A549 (cell line): Measurements from ENCODE around the gene KCNK3. TPM values are rescaled to one million over a fixed set of nuclear protein-coding genes. Genes with fewer than 3 reads are reported as not detected.

Source experiments
- ATAC-seq, 2 experiments: fragments of 200-7000 bp in 1 of 2; fragments of >200 bp in 1 of 2; cut with Nextera tagmentation in 1 of 2; cut with Tn5 transposase in 1 of 2; 3 replicates each; pipeline versions ENCODE4 v1.8.0 to v1.9.1; 2018 to 2020; ENCODE audit warnings: mild to moderate bottlenecking in 1 of 2, moderate library complexity in 1 of 2
- CTCF ChIA-PET: fragments of 300-600 bp; sonication (Branson Sonifier 250); formaldehyde crosslinking; extraction: SDS; loops from one replicate; lab custom pipeline; 2021; ENCODE audit warnings: antibody characterized with exemption, inconsistent platforms; lab: Yijun Ruan, JAX
- POLR2A ChIA-PET: fragments of 350-600 bp; formaldehyde crosslinking; extraction: SDS; loops from one replicate; lab custom pipeline; 2021; ENCODE audit warnings: antibody characterized with exemption, inconsistent platforms; lab: Yijun Ruan, JAX
- DNase-seq, 2 experiments: peaks; one replicate each; pipeline versions ENCODE4 v3.0.0 to v3.0.0-alpha.2; 2011 to 2016; ENCODE audit warnings: low read depth in 1 of 2, low spot score in 1 of 2
- FAIRE-seq: peaks from 2 replicates; lab custom pipeline; 2011; peaks lifted over from hg19 to GRCh38; lab: Jason Lieb, UNC
- H3K27ac ChIP-seq, 2 experiments: fragments of >200 bp; sonication (Bioruptor Twin); formaldehyde crosslinking; 3 replicates each; pipeline ENCODE4 v1.5.1; 2016 to 2017
- H3K4me1 ChIP-seq: fragments of >200 bp; sonication (Bioruptor Twin); formaldehyde crosslinking; 3 replicates; pipeline ENCODE4 v1.6.1; 2016
- H3K4me2 ChIP-seq: fragments of >200 bp; sonication (Bioruptor Twin); formaldehyde crosslinking; 3 replicates; pipeline ENCODE4 v1.6.1; 2016
- H3K4me3 ChIP-seq: fragments of >200 bp; sonication (Bioruptor Twin); formaldehyde crosslinking; 3 replicates; pipeline ENCODE4 v1.5.1; 2016
- H3K9me3 ChIP-seq: fragments of >200 bp; sonication (Bioruptor Twin); formaldehyde crosslinking; 3 replicates; pipeline ENCODE4 v1.6.1; 2016
- CEBPB ChIP-seq, 2 experiments: fragments of >200 bp in 1 of 2; sonication (Bioruptor Twin) in 1 of 2; formaldehyde crosslinking in 1 of 2; IDR thresholded peaks; 2 replicates each; pipeline ENCODE4 v1.6.1; 2012 to 2016
- CHD4 ChIP-seq: fragments of 200-600 bp; sonication (generic); IDR thresholded peaks from 2 replicates; pipeline ENCODE4 v1.6.1; 2016; ENCODE audit warnings: antibody characterized with exemption, mild to moderate bottlenecking, borderline replicate concordance
- EHF ChIP-seq: fragments of 250-450 bp; sonication (Bioruptor Pico); IDR thresholded peaks from 2 replicates; pipeline ENCODE4 v1.5.0; 2020; ENCODE audit warnings: mild to moderate bottlenecking
- EHMT2 ChIP-seq: fragments of 200-600 bp; sonication (generic); IDR thresholded peaks from 2 replicates; pipeline ENCODE4 v1.6.1; 2016; ENCODE audit warnings: antibody characterized with exemption, low read depth, mild to moderate bottlenecking, moderate library complexity
- EP300 ChIP-seq, 2 experiments: fragments of >200 bp; sonication (Bioruptor Twin); formaldehyde crosslinking; IDR thresholded peaks; 2 replicates in 1 of 2; 3 replicates in 1 of 2; pipeline ENCODE4 v1.6.1; 2016 to 2017
- FOSB ChIP-seq: fragments of 250-450 bp; sonication (Bioruptor Pico); IDR thresholded peaks from 2 replicates; pipeline ENCODE4 v1.5.0; 2020; ENCODE audit warnings: mild to moderate bottlenecking, moderate library complexity
- FOSL2 ChIP-seq, 2 experiments: fragments of 450-650 bp in 1 of 2; fragments of >200 bp in 1 of 2; sonication (Bioruptor Twin) in 1 of 2; formaldehyde crosslinking; IDR thresholded peaks; 2 replicates each; pipeline versions ENCODE4 v1.5.0 to v1.6.1; 2016 to 2020; ENCODE audit warnings: mild to moderate bottlenecking in 1 of 2, moderate library complexity in 1 of 2
- GATA3 ChIP-seq: IDR thresholded peaks from 2 replicates; pipeline ENCODE4 v1.6.1; 2012; ENCODE audit warnings: borderline replicate concordance
- HEYL ChIP-seq: fragments of 250-450 bp; sonication (Bioruptor Pico); IDR thresholded peaks from 2 replicates; pipeline ENCODE4 v1.8.0; 2021; ENCODE audit warnings: mild to moderate bottlenecking, moderate library complexity
- HOXB13 ChIP-seq: fragments of 250-450 bp; sonication (Bioruptor Pico); IDR thresholded peaks from 2 replicates; pipeline ENCODE4 v1.5.0; 2020; ENCODE audit warnings: low read depth, mild to moderate bottlenecking, moderate library complexity
- HOXB5 ChIP-seq: fragments of 250-450 bp; sonication (Bioruptor Pico); IDR thresholded peaks from 2 replicates; pipeline ENCODE4 v1.5.0; 2020; ENCODE audit warnings: mild to moderate bottlenecking, moderate library complexity
- JUN ChIP-seq, 2 experiments: fragments of >200 bp; sonication (Bioruptor Twin); formaldehyde crosslinking; IDR thresholded peaks; 2 replicates in 1 of 2; 3 replicates in 1 of 2; pipeline ENCODE4 v1.6.1; 2016 to 2017
- JUNB ChIP-seq: fragments of >200 bp; sonication (Bioruptor Twin); formaldehyde crosslinking; IDR thresholded peaks from 2 replicates; pipeline ENCODE4 v1.6.1; 2016
- KDM5A ChIP-seq: fragments of 200-600 bp; sonication (generic); IDR thresholded peaks from 2 replicates; pipeline ENCODE4 v1.6.1; 2016; ENCODE audit warnings: antibody characterized with exemption, mild to moderate bottlenecking
- MAFK ChIP-seq: fragments of 450-650 bp; IDR thresholded peaks from 2 replicates; pipeline ENCODE4 v1.6.1; 2014; ENCODE audit not compliant: partially characterized antibody
- MAZ ChIP-seq: fragments of 150-350 bp; IDR thresholded peaks from 2 replicates; pipeline ENCODE4 v1.6.1; 2014; ENCODE audit warnings: antibody characterized with exemption, low read depth, low read length, borderline replicate concordance
- MYC ChIP-seq: IDR thresholded peaks from 2 replicates; pipeline ENCODE4 v1.6.1; 2012; ENCODE audit warnings: mild to moderate bottlenecking, inconsistent platforms, low read length, improper control_type of control experiment, borderline replicate concordance
- NFE2L2 ChIP-seq: fragments of 150-350 bp; conservative IDR thresholded peaks from 2 replicates; pipeline ENCODE4 v1.6.1; 2014; ENCODE audit warnings: low read length
- POLR2A ChIP-seq: IDR thresholded peaks from 2 replicates; pipeline ENCODE4 v1.6.1; 2012; ENCODE audit warnings: mild to moderate bottlenecking, low read length
- RAD21 ChIP-seq, 2 experiments: fragments of >200 bp in 1 of 2; sonication (Bioruptor Twin) in 1 of 2; formaldehyde crosslinking in 1 of 2; IDR thresholded peaks in 1 of 2; conservative IDR thresholded peaks in 1 of 2; 2 replicates in 1 of 2; 3 replicates in 1 of 2; pipeline ENCODE4 v1.6.1; 2012 to 2018; ENCODE audit warnings: inconsistent platforms in 1 of 2
- TP53 ChIP-seq: fragments of 250-450 bp; sonication (Bioruptor Pico); IDR thresholded peaks from 2 replicates; pipeline ENCODE4 v1.5.0; 2021; ENCODE audit warnings: mild to moderate bottlenecking, moderate library complexity
- ZFP36 ChIP-seq: fragments of 450-650 bp; IDR thresholded peaks from 2 replicates; pipeline ENCODE4 v1.6.1; 2014; ENCODE audit warnings: borderline replicate concordance; ENCODE audit not compliant: partially characterized antibody
- ZSCAN20 ChIP-seq: fragments of 250-450 bp; sonication (Bioruptor Pico); IDR thresholded peaks from 2 replicates; pipeline ENCODE4 v1.8.0; 2022; ENCODE audit warnings: mild to moderate bottlenecking, moderate library complexity
- WGBS: methylation state at CpG from one replicate; pipeline ENCODE4 v1.1.6; 2017; ENCODE audit errors: missing lambda C conversion rate; 5-methylcytosine and 5-hydroxymethylcytosine counted together
- polyA plus RNA-seq, 4 experiments: library from polyadenylated mRNA; depleted of rRNA in 3 of 4; stranded (reverse); fragments of >200 nt; fragmentation: RNase III in 1 of 4; extraction: RNeasy Plus Mini Kit Qiagen cat#74134 plus additional on column Dnase treatment in 1 of 4; gene quantifications; 2 replicates in 3 of 4; 3 replicates in 1 of 4; pipeline ENCODE4 v1.2.3, GENCODE V29; 2011 to 2017
- TF ChIP-seq, protein P1 (sequence below): fragments of >200 bp; sonication (Bioruptor Twin); formaldehyde crosslinking; IDR thresholded peaks from 3 replicates; pipeline ENCODE4 v1.5.1; 2016
- TF ChIP-seq, protein P2 (sequence below): fragments of 150-350 bp; IDR thresholded peaks from 2 replicates; pipeline ENCODE4 v1.6.1; 2014; ENCODE audit warnings: low read depth, mild to moderate bottlenecking, low read length
- TF ChIP-seq, protein P3 (sequence below): fragments of >200 bp; sonication (Bioruptor Twin); formaldehyde crosslinking; IDR thresholded peaks from 3 replicates; pipeline ENCODE4 v1.6.1; 2016
- TF ChIP-seq, protein P4 (sequence below): fragments of 450-650 bp; IDR thresholded peaks from 2 replicates; pipeline ENCODE4 v1.6.1; 2014; ENCODE audit warnings: antibody characterized with exemption
- TF ChIP-seq, protein P5 (sequence below): fragments of 250-450 bp; sonication (Bioruptor Pico); IDR thresholded peaks from 2 replicates; pipeline ENCODE4 v1.5.0; 2020; ENCODE audit warnings: low read depth, mild to moderate bottlenecking, moderate library complexity
- TF ChIP-seq, protein P6 (sequence below): fragments of 250-450 bp; sonication (Bioruptor Pico); IDR thresholded peaks from 2 replicates; pipeline ENCODE4 v1.5.0; 2021; ENCODE audit warnings: mild to moderate bottlenecking, moderate library complexity, borderline replicate concordance
- TF ChIP-seq, protein P7 (sequence below): IDR thresholded peaks from 2 replicates; pipeline ENCODE4 v1.6.1; 2012

Gene KCNK3
- polyA plus RNA-seq, 2 of the 4 experiments (the other 2 are of a cell fraction): 2.4 to 2.8 TPM

DNA sequence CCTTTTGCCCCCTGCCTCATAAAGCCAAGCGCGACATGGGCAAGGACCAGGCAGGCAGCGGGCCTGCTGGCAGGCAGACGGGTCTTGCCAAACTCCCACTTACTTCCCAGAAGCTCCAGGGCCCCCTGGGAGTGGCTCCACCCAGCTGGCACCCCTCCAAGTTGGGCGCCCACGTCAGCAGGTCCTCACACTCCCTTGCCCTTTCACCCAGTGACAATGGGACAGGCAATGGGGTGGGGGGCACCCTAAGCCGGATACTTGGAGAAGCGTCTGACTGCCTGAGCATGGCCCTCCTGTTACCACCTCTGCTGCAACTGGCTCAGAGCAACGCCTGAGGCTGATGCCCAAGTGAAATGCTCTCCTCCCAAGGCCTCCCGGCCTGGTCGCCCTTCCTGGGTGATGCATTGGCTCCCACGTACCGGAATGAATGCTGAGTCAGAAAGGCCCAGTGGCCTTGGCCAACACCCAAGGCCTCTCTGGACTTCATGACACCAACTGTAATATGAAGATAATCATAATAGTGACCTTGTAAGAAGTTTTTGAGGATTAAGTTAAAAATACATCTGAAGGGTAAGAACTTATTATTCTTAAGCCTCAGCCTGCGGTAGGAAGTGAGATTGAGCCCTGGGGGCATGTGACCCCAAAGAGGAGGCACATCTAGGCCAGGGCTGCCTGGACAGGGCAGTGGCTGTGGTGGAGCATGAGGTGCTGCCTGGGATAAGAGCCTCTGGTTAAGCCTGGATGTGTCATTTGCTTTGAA lies 31.6 kb downstream of the KCNK3 start:
- peak; percentile 89 to 98 for DNase-seq
- Histone ChIP-seq H3K27ac (peak overlapping the region; percentile 94), H3K4me2 (peak overlapping the region; percentile 78), H3K4me1 (peaks cover 79% of the 10 kb centered on the region), H3K4me3 (0 out of 3 replicates have a peak overlapping the region, but pooled peaks have one; percentile 4), H3K9me3 (no peaks in the 10 kb centered on the region)
- peak; percentile 39 to 67 for ATAC-seq
- FAIRE-seq: peak; percentile 78
- WGBS: 12% methylated on average over 13 of the region's 14 CpGs
- POLR2A ChIA-PET: interaction anchor here (0.5 to 1.5 kb wide), 3 partner anchors 9 to 95 kb away, joined by 3 to 4 read pairs (median 4); no protein-coding TSS in a partner anchor
- CTCF ChIA-PET: interaction anchor here (0.5 to 5.0 kb wide), 4 partner anchors 10 to 1361 kb away, joined by 5 to 47 read pairs (median 24); no protein-coding TSS in a partner anchor
- TF ChIP-seq FOSB (CRISPR knock-in tag): no peak
- TF ChIP-seq MYC: peak; percentile 68; the same call in 1 of the 2 replicates
- peak; percentile 92 to 96; a peak in 4 of 5 replicates for TF ChIP-seq EP300 (IDR thresholded peaks at IDR 0.05)
- peak; percentile 81 for TF ChIP-seq NFE2L2
- peak; percentile 83 for TF ChIP-seq JUNB
- no peak for TF ChIP-seq HEYL (CRISPR knock-in tag)
- TF ChIP-seq, protein P1, sequence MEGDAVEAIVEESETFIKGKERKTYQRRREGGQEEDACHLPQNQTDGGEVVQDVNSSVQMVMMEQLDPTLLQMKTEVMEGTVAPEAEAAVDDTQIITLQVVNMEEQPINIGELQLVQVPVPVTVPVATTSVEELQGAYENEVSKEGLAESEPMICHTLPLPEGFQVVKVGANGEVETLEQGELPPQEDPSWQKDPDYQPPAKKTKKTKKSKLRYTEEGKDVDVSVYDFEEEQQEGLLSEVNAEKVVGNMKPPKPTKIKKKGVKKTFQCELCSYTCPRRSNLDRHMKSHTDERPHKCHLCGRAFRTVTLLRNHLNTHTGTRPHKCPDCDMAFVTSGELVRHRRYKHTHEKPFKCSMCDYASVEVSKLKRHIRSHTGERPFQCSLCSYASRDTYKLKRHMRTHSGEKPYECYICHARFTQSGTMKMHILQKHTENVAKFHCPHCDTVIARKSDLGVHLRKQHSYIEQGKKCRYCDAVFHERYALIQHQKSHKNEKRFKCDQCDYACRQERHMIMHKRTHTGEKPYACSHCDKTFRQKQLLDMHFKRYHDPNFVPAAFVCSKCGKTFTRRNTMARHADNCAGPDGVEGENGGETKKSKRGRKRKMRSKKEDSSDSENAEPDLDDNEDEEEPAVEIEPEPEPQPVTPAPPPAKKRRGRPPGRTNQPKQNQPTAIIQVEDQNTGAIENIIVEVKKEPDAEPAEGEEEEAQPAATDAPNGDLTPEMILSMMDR: no peak
- peak; percentile 61 for TF ChIP-seq FOSL2 (IDR thresholded peaks at IDR 0.05)
- peak; percentile 87 for TF ChIP-seq FOSL2 (CRISPR knock-in tag; IDR thresholded peaks at IDR 0.05)
- TF ChIP-seq, protein P2, sequence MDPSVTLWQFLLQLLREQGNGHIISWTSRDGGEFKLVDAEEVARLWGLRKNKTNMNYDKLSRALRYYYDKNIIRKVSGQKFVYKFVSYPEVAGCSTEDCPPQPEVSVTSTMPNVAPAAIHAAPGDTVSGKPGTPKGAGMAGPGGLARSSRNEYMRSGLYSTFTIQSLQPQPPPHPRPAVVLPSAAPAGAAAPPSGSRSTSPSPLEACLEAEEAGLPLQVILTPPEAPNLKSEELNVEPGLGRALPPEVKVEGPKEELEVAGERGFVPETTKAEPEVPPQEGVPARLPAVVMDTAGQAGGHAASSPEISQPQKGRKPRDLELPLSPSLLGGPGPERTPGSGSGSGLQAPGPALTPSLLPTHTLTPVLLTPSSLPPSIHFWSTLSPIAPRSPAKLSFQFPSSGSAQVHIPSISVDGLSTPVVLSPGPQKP: no peak
- TF ChIP-seq POLR2A: peak; percentile 27
- TF ChIP-seq MAZ: no peak
- TF ChIP-seq, protein P3, sequence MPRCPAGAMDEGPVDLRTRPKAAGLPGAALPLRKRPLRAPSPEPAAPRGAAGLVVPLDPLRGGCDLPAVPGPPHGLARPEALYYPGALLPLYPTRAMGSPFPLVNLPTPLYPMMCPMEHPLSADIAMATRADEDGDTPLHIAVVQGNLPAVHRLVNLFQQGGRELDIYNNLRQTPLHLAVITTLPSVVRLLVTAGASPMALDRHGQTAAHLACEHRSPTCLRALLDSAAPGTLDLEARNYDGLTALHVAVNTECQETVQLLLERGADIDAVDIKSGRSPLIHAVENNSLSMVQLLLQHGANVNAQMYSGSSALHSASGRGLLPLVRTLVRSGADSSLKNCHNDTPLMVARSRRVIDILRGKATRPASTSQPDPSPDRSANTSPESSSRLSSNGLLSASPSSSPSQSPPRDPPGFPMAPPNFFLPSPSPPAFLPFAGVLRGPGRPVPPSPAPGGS: peak; percentile 74; the same call in 2 of the 3 replicates
- TF ChIP-seq EHMT2: no peak
- TF ChIP-seq, protein P4, sequence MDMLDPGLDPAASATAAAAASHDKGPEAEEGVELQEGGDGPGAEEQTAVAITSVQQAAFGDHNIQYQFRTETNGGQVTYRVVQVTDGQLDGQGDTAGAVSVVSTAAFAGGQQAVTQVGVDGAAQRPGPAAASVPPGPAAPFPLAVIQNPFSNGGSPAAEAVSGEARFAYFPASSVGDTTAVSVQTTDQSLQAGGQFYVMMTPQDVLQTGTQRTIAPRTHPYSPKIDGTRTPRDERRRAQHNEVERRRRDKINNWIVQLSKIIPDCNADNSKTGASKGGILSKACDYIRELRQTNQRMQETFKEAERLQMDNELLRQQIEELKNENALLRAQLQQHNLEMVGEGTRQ: peak; percentile 42; the same call in 1 of the 2 replicates
- TF ChIP-seq JUN (IDR thresholded peaks at IDR 0.05): peak; percentile 94 to 95
- TF ChIP-seq KDM5A: no peak
- peak; percentile 80 for TF ChIP-seq GATA3
- TF ChIP-seq, protein P5, sequence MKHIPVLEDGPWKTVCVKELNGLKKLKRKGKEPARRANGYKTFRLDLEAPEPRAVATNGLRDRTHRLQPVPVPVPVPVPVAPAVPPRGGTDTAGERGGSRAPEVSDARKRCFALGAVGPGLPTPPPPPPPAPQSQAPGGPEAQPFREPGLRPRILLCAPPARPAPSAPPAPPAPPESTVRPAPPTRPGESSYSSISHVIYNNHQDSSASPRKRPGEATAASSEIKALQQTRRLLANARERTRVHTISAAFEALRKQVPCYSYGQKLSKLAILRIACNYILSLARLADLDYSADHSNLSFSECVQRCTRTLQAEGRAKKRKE: peak; percentile 69
- TF ChIP-seq, protein P6, sequence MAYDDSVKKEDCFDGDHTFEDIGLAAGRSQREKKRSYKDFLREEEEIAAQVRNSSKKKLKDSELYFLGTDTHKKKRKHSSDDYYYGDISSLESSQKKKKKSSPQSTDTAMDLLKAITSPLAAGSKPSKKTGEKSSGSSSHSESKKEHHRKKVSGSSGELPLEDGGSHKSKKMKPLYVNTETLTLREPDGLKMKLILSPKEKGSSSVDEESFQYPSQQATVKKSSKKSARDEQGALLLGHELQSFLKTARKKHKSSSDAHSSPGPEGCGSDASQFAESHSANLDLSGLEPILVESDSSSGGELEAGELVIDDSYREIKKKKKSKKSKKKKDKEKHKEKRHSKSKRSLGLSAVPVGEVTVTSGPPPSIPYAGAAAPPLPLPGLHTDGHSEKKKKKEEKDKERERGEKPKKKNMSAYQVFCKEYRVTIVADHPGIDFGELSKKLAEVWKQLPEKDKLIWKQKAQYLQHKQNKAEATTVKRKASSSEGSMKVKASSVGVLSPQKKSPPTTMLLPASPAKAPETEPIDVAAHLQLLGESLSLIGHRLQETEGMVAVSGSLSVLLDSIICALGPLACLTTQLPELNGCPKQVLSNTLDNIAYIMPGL: no peak
- TF ChIP-seq EHF: peak; percentile 45; the same call in 1 of the 2 replicates
- peak; percentile 79 for TF ChIP-seq HOXB5 (CRISPR knock-in tag)
- TF ChIP-seq ZFP36: peak; percentile 88
- TF ChIP-seq TP53: peak; percentile 48; the same call in 1 of the 2 replicates
- TF ChIP-seq MAFK: peak; percentile 98
- peak; percentile 63 to 82; a peak in 3 of 4 replicates for TF ChIP-seq CEBPB (IDR thresholded peaks at IDR 0.05)
- peak in 1 of 2 experiments; percentile 50; a peak in 2 of 5 replicates for TF ChIP-seq RAD21 (conservative IDR thresholded peaks at IDR 0.05 in 1 of 2, IDR thresholded peaks at IDR 0.05 in 1 of 2)
- TF ChIP-seq, protein P7, sequence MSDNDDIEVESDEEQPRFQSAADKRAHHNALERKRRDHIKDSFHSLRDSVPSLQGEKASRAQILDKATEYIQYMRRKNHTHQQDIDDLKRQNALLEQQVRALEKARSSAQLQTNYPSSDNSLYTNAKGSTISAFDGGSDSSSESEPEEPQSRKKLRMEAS: peak; percentile 75
- peak; percentile 65; the same call in 1 of the 2 replicates for TF ChIP-seq ZSCAN20
- TF ChIP-seq CHD4: 0 out of 2 replicates have a peak, but pooled peaks have one; percentile 50
- TF ChIP-seq HOXB13: peak; percentile 41; the same call in 1 of the 2 replicates
